ENCODE data around the gene TMCC2. TPM values are rescaled to one million over a fixed set of nuclear protein-coding genes. Genes with fewer than 3 reads are reported as not detected.
"Not testable (repeated sequence)": the region's sequence is repeated elsewhere in the genome, so short reads cannot be mapped to it uniquely, and the experiment has no call there.

The TMCC2 gene
- total RNA-seq, result 1.5 and 2.8 TPM in 2 replicates

- peak; percentile 40 for DNase-seq (ENCODE audit: low read depth, low spot score)
These were observed at the start of gene TMCC2 for GRCh38 chr1:205227584-205228013. TSS of gene TMCC2 (plus strand) at chr1:205227946. CDS start at chr1:205228565, 619 bp downstream.

GRCh38 chr1:205179842-205180241 is 47.9 kb upstream of the TMCC2 start:
- DNase-seq (ENCODE audit: low read depth, low spot score), result no peak

- not testable (repeated sequence) for DNase-seq (ENCODE audit: low read depth, low spot score)
These were observed 47.4 kb upstream of the TMCC2 start for GRCh38 chr1:205180331-205180730.

GRCh38 chr1:205182930-205183329 is 44.8 kb upstream of the TMCC2 start:
- DNase-seq (ENCODE audit: low read depth, low spot score), result no peak

GRCh38 chr1:205183676-205184335 is 43.9 kb upstream of the TMCC2 start:
- no peak for DNase-seq (ENCODE audit: low read depth, low spot score)

- no peak for DNase-seq (ENCODE audit: low read depth, low spot score)
These were observed 41.6 kb upstream of the TMCC2 start for GRCh38 chr1:205186191-205186590.

- DNase-seq (ENCODE audit: low read depth, low spot score), result no peak
These were observed 40.3 kb upstream of the TMCC2 start for GRCh38 chr1:205187420-205187819.

GRCh38 chr1:205188098-205188497 is 39.6 kb upstream of the TMCC2 start:
- DNase-seq (ENCODE audit: low read depth, low spot score), result no peak

- no peak for DNase-seq (ENCODE audit: low read depth, low spot score)
These were observed 39.1 kb upstream of the TMCC2 start for GRCh38 chr1:205188596-205188995.

- DNase-seq (ENCODE audit: low read depth, low spot score), result no peak
These were observed 38.6 kb upstream of the TMCC2 start for GRCh38 chr1:205189131-205189530.

GRCh38 chr1:205190845-205191577 is 36.7 kb upstream of the TMCC2 start:
- DNase-seq (ENCODE audit: low read depth, low spot score), result no peak

GRCh38 chr1:205191622-205192021 is 36.1 kb upstream of the TMCC2 start:
- DNase-seq (ENCODE audit: low read depth, low spot score), result no peak

- no peak for DNase-seq (ENCODE audit: low read depth, low spot score)
These were observed 35.5 kb upstream of the TMCC2 start for GRCh38 chr1:205192287-205192686.

- no peak for DNase-seq (ENCODE audit: low read depth, low spot score)
These were observed 28.4 kb upstream of the TMCC2 start for GRCh38 chr1:205199090-205199930.

- DNase-seq (ENCODE audit: low read depth, low spot score), result no peak
These were observed 27.8 kb upstream of the TMCC2 start for GRCh38 chr1:205199931-205200299.

- DNase-seq (ENCODE audit: low read depth, low spot score), result no peak
These were observed 23.2 kb upstream of the TMCC2 start for GRCh38 chr1:205204552-205204951.

- no peak for DNase-seq (ENCODE audit: low read depth, low spot score)
These were observed 22.7 kb upstream of the TMCC2 start for GRCh38 chr1:205205055-205205454.

- no peak for DNase-seq (ENCODE audit: low read depth, low spot score)
These were observed 18.9 kb upstream of the TMCC2 start for GRCh38 chr1:205208811-205209210.

GRCh38 chr1:205210756-205211168 is 17.0 kb upstream of the TMCC2 start:
- no peak for DNase-seq (ENCODE audit: low read depth, low spot score)

GRCh38 chr1:205211169-205211838 is 16.4 kb upstream of the TMCC2 start, which contains the start of gene DSTYK:
TSS of gene DSTYK (minus strand) at chr1:205211702. CDS start at chr1:205211535, 167 bp downstream.
- peak; percentile 89 for DNase-seq (ENCODE audit: low read depth, low spot score)

GRCh38 chr1:205211839-205212536 is 15.8 kb upstream of the TMCC2 start:
- no peak for DNase-seq (ENCODE audit: low read depth, low spot score)
